Vagina (tissue), 2 donors: ENCODE data around the gene POU3F2.

Source experiments
- CTCF ChIP-seq, 3 experiments: fragments of 450-650 bp in 2 of 3; fragments of 200-600 bp in 1 of 3; sonication (generic) in 1 of 3; IDR thresholded peaks; one replicate each; pipeline ENCODE4 v1.5.1; 2017 to 2019; ENCODE audit warnings: antibody characterized with exemption in 3 of 3, mild to moderate bottlenecking in 2 of 3, moderate library complexity in 2 of 3
- POLR2A ChIP-seq, 2 donors: fragments of 450-650 bp; IDR thresholded peaks; one replicate each; pipeline ENCODE4 v1.6.1; 2017; ENCODE audit warnings: antibody characterized with exemption in 2 of 2, mild to moderate bottlenecking in 2 of 2, moderate library complexity in 2 of 2
- POLR2AphosphoS5 ChIP-seq, 2 donors: sonication (generic); formaldehyde crosslinking; IDR thresholded peaks; one replicate each; pipeline ENCODE4 v1.9.0; 2017; ENCODE audit warnings: antibody characterized with exemption in 2 of 2, mild to moderate bottlenecking in 2 of 2, low read depth in 1 of 2; ENCODE audit not compliant: insufficient read depth in 1 of 2

DNA sequence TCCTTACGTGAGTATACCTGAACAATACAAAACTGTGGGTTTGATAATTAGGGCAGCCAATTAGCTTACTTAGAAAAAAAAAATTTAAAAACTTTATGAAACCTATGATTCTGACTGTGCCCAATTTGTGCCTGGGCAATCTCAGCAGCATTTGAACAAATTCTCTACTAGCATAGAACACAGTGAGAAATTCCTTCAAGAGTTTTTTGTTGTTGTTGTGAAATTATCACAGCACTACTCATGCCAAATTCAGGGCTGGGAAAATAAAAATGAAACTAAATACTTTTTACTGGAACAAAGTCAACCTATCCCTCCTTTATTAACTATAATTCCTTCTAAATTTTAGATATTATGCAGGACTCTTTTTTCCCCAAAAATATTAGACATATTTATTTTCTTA, 42.9 kb downstream of the POU3F2 start:
- TF ChIP-seq CTCF (IDR thresholded peaks at IDR 0.05) = no peak
- TF ChIP-seq POLR2A (IDR thresholded peaks at IDR 0.05) = no peak
- no peak for TF ChIP-seq POLR2AphosphoS5 (IDR thresholded peaks at IDR 0.05; ENCODE audit: insufficient read depth in 1 of 2, low read depth in 1 of 2)
